ENCODE results near the gene LIN9.
"Not testable (repeated sequence)": the region's sequence is repeated elsewhere in the genome, so short reads cannot be mapped to it uniquely, and the experiment has no call there.

The LIN9 gene
- total RNA-seq = 3.8 to 7.0 (median 5.2) reads per million in 4 donors

- peak; percentile 77 to 90 (median 84) for DNase-seq
Observed at GRCh38 chr1:226308723-226309397, at the start of gene LIN9. LIN9 (minus strand) TSS chr1:226309164; CDS start chr1:226309139, 25 bp downstream.

GRCh38 chr1:226357416-226357815 is 48.5 kb upstream of the LIN9 start:
- DNase-seq = no peak

GRCh38 chr1:226355669-226356551 is 46.9 kb upstream of the LIN9 start:
- DNase-seq = no peak

- DNase-seq = no peak
Observed at GRCh38 chr1:226355016-226355415, 46.1 kb upstream of the LIN9 start.

GRCh38 chr1:226353698-226354525 is 44.9 kb upstream of the LIN9 start:
- no peak for DNase-seq

GRCh38 chr1:226351709-226352108 is 42.7 kb upstream of the LIN9 start:
- DNase-seq = no peak

GRCh38 chr1:226350519-226350865 is 41.5 kb upstream of the LIN9 start:
- no peak for DNase-seq

- DNase-seq = no peak
Observed at GRCh38 chr1:226349801-226350518, 41.0 kb upstream of the LIN9 start.

- no peak for DNase-seq
Observed at GRCh38 chr1:226349081-226349480, 40.1 kb upstream of the LIN9 start.

GRCh38 chr1:226344441-226345259 is 35.7 kb upstream of the LIN9 start:
- DNase-seq = no peak

GRCh38 chr1:226342656-226343055 is 33.7 kb upstream of the LIN9 start:
- DNase-seq = no peak

- DNase-seq = not testable (repeated sequence)
Observed at GRCh38 chr1:226340111-226340510, 31.1 kb upstream of the LIN9 start.

- no peak for DNase-seq
Observed at GRCh38 chr1:226337276-226337875, 28.4 kb upstream of the LIN9 start.

GRCh38 chr1:226335661-226336060 is 26.7 kb upstream of the LIN9 start:
- DNase-seq = no peak

GRCh38 chr1:226332947-226333346 is 24.0 kb upstream of the LIN9 start:
- peak in 1 of 5 donors; percentile 27 for DNase-seq

GRCh38 chr1:226329237-226329636 is 20.3 kb upstream of the LIN9 start:
- DNase-seq = no peak

GRCh38 chr1:226327761-226328162 is 18.8 kb upstream of the LIN9 start:
- DNase-seq = no peak

GRCh38 chr1:226325178-226325577 is 16.2 kb upstream of the LIN9 start:
- DNase-seq = no peak

GRCh38 chr1:226324479-226324878 is 15.5 kb upstream of the LIN9 start:
- DNase-seq = no peak

- DNase-seq = no peak
Observed at GRCh38 chr1:226322986-226323385, 14.0 kb upstream of the LIN9 start.

- DNase-seq = no peak
Observed at GRCh38 chr1:226320930-226321329, 12.0 kb upstream of the LIN9 start.

Data from T-helper 1 cell (primary cell).